IPS DF 19.7 (cell line): ENCODE data around the gene TBXAS1.

Source experiments
- DNase-seq: peaks from one replicate; pipeline ENCODE4 v3.0.0-alpha.2; 2013; ENCODE audit warnings: low read depth, low spot score

TBXAS1 gene

GRCh38 chr7:139946533-139946932 lies 117.5 kb downstream of the TBXAS1 start:
- DNase-seq = no peak

- DNase-seq = no peak
Measured at GRCh38 chr7:139947021-139947420, 118.0 kb downstream of the TBXAS1 start.

- no peak for DNase-seq
Measured at GRCh38 chr7:139948167-139948566, 119.1 kb downstream of the TBXAS1 start.

GRCh38 chr7:139948587-139949335 lies 119.7 kb downstream of the TBXAS1 start:
- DNase-seq = no peak

- DNase-seq = no peak
Measured at GRCh38 chr7:139949629-139950028, 120.6 kb downstream of the TBXAS1 start.

GRCh38 chr7:139950881-139951525 lies 121.9 kb downstream of the TBXAS1 start:
- DNase-seq = no peak

GRCh38 chr7:139953229-139953628 lies 124.2 kb downstream of the TBXAS1 start:
- no peak for DNase-seq

- DNase-seq = no peak
Measured at GRCh38 chr7:139955109-139955820, 126.2 kb downstream of the TBXAS1 start.

- no peak for DNase-seq
Measured at GRCh38 chr7:139958599-139959284, 129.7 kb downstream of the TBXAS1 start.

GRCh38 chr7:139959285-139959628 lies 130.2 kb downstream of the TBXAS1 start:
- no peak for DNase-seq

- no peak for DNase-seq
Measured at GRCh38 chr7:139959718-139960117, 130.7 kb downstream of the TBXAS1 start.

GRCh38 chr7:139960157-139960556 lies 131.1 kb downstream of the TBXAS1 start:
- DNase-seq = no peak

GRCh38 chr7:139965942-139966628 lies 137.0 kb downstream of the TBXAS1 start:
- DNase-seq = no peak

- DNase-seq = no peak
Measured at GRCh38 chr7:139966949-139967348, 137.9 kb downstream of the TBXAS1 start.

- no peak for DNase-seq
Measured at GRCh38 chr7:139968931-139969330, 139.9 kb downstream of the TBXAS1 start.

GRCh38 chr7:139972029-139972428 lies 143.0 kb downstream of the TBXAS1 start:
- peak; percentile 64 for DNase-seq

- no peak for DNase-seq
Measured at GRCh38 chr7:139973101-139974050, 144.3 kb downstream of the TBXAS1 start.

GRCh38 chr7:139974179-139974811 lies 145.2 kb downstream of the TBXAS1 start:
- no peak for DNase-seq

- no peak for DNase-seq
Measured at GRCh38 chr7:139976055-139976837, 147.2 kb downstream of the TBXAS1 start.
